ENCODE results near the gene BCL2.

The BCL2 gene

DNA sequence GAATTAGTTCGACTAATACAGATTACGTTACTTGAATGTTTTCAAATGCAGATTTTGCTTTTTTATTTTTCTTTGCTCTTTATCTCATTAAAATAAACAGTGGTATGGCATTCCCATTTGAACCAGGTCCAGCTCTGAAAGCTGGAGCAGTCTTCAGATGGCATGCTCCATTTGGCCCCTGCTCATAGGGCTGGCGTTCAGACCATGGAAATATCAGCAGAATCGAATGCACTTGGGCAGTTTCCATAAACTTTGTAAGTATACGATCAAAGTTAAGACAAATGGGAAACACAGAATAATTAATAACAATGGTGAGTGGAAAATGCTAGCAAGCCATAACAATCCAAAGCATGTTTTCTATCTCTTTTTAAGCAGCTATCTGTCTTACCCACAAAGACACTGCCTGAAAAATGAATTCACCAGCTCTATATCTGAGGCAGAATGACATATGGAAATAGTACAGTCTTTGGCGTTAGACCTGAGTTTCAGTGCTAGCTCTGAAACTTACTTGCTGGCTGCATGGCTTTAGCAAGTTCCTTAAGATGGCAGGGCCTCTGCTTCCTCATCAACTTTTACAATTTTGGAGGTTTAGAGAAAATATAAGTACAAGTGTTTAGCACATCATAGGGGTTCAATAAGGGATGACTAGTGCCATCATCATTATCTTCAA lies 131.6 kb downstream of the BCL2 start:
- no peak for TF ChIP-seq CTCF (IDR thresholded peaks at IDR 0.05; ENCODE audit: low read depth, low read length, missing control alignments)
- H3K4me3 ChIP-seq (ENCODE audit: low read depth, low read length): no peak overlapping the region
- DNase-seq (ENCODE audit: low read depth): no peak

DNA sequence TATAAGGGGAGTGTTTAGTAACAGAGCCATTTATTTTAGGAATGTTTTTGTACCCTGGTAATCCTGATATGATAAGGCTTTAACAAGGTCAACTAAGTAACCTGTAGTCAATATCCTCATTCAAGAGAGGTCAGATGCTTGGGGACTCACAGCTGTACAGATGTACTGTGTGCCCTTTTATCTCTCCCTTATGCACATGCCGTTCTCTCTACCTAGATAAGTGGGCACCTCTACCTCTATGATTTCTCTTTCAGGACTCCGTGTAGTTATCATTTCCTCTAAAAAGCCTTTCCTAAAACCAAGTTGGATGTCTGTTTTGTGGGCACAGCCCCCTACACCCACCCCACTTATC lies 132.4 kb downstream of the BCL2 start:
- H3K4me3 ChIP-seq (ENCODE audit: low read depth, low read length): no peak overlapping the region
- no peak for DNase-seq (ENCODE audit: low read depth)
- TF ChIP-seq CTCF (IDR thresholded peaks at IDR 0.05; ENCODE audit: low read depth, low read length, missing control alignments): no peak

DNA sequence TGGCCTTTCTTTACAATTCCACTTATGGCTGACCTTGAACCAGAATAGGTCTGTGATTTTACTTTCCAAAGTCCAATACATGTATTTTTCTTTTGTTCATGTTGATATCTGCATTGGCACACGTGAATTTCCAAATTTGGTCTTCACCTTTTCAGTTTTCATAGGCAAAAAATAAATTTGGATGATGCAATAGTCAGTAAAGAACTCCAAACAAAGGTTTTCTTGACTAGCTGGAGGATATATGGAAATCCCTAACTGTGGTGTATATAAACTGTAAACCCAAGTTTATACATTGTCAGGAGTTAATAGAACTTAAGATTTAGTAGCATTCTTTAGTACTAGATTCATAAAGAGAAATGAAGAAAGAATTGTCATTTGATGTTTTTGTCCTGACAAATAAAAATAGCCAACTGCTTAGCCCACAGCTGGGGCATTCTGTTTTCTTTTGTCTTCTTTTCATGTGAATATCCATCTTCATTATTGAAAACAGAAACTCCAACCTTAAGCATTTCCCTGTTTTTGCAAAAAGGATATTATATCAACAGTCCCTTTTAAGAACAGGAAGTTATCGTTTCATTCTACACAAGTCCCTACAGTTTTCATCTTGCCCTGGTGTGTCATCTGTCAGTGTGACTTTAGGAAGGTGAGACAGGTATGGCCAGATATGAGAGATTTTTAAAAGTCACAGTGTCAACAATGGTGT lies 132.9 kb downstream of the BCL2 start:
- no peak overlapping the region for H3K4me3 ChIP-seq (ENCODE audit: low read depth, low read length)
- no peak for TF ChIP-seq CTCF (IDR thresholded peaks at IDR 0.05; ENCODE audit: low read depth, low read length, missing control alignments)
- no peak for DNase-seq (ENCODE audit: low read depth)

- DNase-seq (ENCODE audit: low read depth): no peak
- TF ChIP-seq CTCF (IDR thresholded peaks at IDR 0.05; ENCODE audit: low read depth, low read length, missing control alignments): no peak
- H3K4me3 ChIP-seq (ENCODE audit: low read depth, low read length): no peak overlapping the region
Measured at GRCh38 chr18:63185984-63186383, 133.6 kb downstream of the BCL2 start.

GRCh38 chr18:63183952-63184770 lies 135.4 kb downstream of the BCL2 start:
- H3K4me3 ChIP-seq (ENCODE audit: low read depth, low read length): no peak overlapping the region
- TF ChIP-seq CTCF (IDR thresholded peaks at IDR 0.05; ENCODE audit: low read depth, low read length, missing control alignments): no peak
- DNase-seq (ENCODE audit: low read depth): no peak

GRCh38 chr18:63183378-63183777 lies 136.2 kb downstream of the BCL2 start:
- no peak for TF ChIP-seq CTCF (IDR thresholded peaks at IDR 0.05; ENCODE audit: low read depth, low read length, missing control alignments)
- H3K4me3 ChIP-seq (ENCODE audit: low read depth, low read length): no peak overlapping the region
- DNase-seq (ENCODE audit: low read depth): no peak

Measured in GM12864 (cell line).